CD8-positive, alpha-beta memory T cell (primary cell): ENCODE measurements around the gene JAG1. TPM values are rescaled to one million over a fixed set of nuclear protein-coding genes. Genes with fewer than 3 reads are reported as not detected.

ENCODE experiments used
- CTCF ChIA-PET: fragments of 350-600 bp; sonication (Branson Sonifier 250); formaldehyde crosslinking; loops from one replicate; lab custom pipeline; 2021; ENCODE audit warnings: antibody characterized with exemption; lab: Charles Lee
- POLR2A ChIA-PET: fragments of 350-600 bp; sonication (Branson Sonifier 250); formaldehyde crosslinking; loops from one replicate; lab custom pipeline; 2021; ENCODE audit warnings: antibody characterized with exemption; lab: Charles Lee
- DNase-seq, 5 donors: peaks; one replicate each; pipeline versions ENCODE4 v3.0.0 to v3.0.0-alpha.2; 2020 to 2022; ENCODE audit warnings: mixed read lengths in 1 of 5
- H3K27ac ChIP-seq: one replicate; pipeline ENCODE4 v1.7.0; 2013; ENCODE audit warnings: low read depth, mild to moderate bottlenecking, low read length, moderate library complexity
- H3K27me3 ChIP-seq: 2 replicates; pipeline ENCODE4 v1.7.0; 2013; ENCODE audit warnings: low read length, mild to moderate bottlenecking; ENCODE audit not compliant: insufficient read depth, poor library complexity, severe bottlenecking
- H3K36me3 ChIP-seq: 2 replicates; pipeline ENCODE4 v1.7.0; 2013; ENCODE audit warnings: mild to moderate bottlenecking, low read length, moderate library complexity; ENCODE audit not compliant: insufficient read depth
- H3K4me1 ChIP-seq: 2 replicates; pipeline ENCODE4 v1.7.0; 2013; ENCODE audit warnings: mild to moderate bottlenecking, low read length, moderate library complexity; ENCODE audit not compliant: insufficient read depth
- H3K4me3 ChIP-seq: 2 replicates; pipeline ENCODE4 v1.7.0; 2013; ENCODE audit warnings: mild to moderate bottlenecking, low read length
- H3K9me3 ChIP-seq: 2 replicates; pipeline ENCODE4 v1.7.0; 2013; ENCODE audit warnings: mild to moderate bottlenecking, low read length
- H3K27ac Mint-ChIP-seq, 8 donors: one replicate each; pipeline ENCODE4 v1.8.0; 2020 to 2021; ENCODE audit warnings: mixed read lengths in 8 of 8, mild to moderate bottlenecking in 6 of 8, inconsistent platforms in 3 of 8, moderate library complexity in 3 of 8
- H3K27me3 Mint-ChIP-seq, 2 donors: one replicate each; pipeline ENCODE4 v1.8.0; 2020 to 2021; ENCODE audit warnings: mixed read lengths in 2 of 2, mild to moderate bottlenecking in 1 of 2, moderate library complexity in 1 of 2
- H3K36me3 Mint-ChIP-seq, 3 donors: one replicate each; pipeline ENCODE4 v1.8.0; 2020 to 2021; ENCODE audit warnings: mixed read lengths in 3 of 3, inconsistent platforms in 1 of 3, mild to moderate bottlenecking in 1 of 3
- H3K4me1 Mint-ChIP-seq, 3 donors: one replicate each; pipeline ENCODE4 v1.8.0; 2020 to 2021; ENCODE audit warnings: mixed read lengths in 3 of 3, inconsistent platforms in 1 of 3, mild to moderate bottlenecking in 1 of 3
- H3K4me3 Mint-ChIP-seq, 7 donors: one replicate each; pipeline ENCODE4 v1.8.0; 2020 to 2021; ENCODE audit warnings: mixed read lengths in 7 of 7, mild to moderate bottlenecking in 6 of 7, moderate library complexity in 4 of 7, inconsistent platforms in 2 of 7
- H3K9me3 Mint-ChIP-seq, 5 donors: one replicate each; pipeline ENCODE4 v1.8.0; 2020 to 2022; ENCODE audit warnings: mixed read lengths in 5 of 5, mild to moderate bottlenecking in 3 of 5, moderate library complexity in 2 of 5, inconsistent platforms in 1 of 5
- polyA plus RNA-seq: library from polyadenylated mRNA; unstranded; fragments of 300-500 nt; fragmentation: Illumina TruSeq; gene quantifications from one replicate; pipeline ENCODE4 v1.2.3, GENCODE V29; 2021
- total RNA-seq, 2 experiments: library from RNA; stranded (reverse); gene quantifications; one replicate each; pipeline ENCODE4 v1.2.3, GENCODE V29; 2021

The JAG1 gene
- total and polyA plus RNA-seq, 3 experiments from 2014 or later = 0.11 to 0.24 (median 0.24) TPM

DNA sequence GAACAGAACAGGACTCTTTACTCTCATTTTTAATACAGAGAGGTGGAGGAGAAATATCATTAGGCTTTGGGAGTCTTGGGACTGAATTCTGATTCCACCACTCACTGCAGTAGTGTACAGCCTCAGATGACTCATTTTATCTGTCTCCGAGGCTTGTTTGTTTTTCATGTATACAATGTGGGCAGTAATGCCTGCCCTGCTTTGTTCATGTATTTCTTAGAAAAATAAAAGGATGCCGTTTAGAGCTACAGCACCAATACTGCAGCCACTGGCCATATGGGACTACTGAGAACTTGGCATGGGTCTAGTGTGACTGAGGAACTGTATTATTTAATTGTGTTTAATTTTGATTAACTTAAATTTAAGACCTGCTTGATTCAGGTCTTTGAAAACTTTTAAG, 41.2 kb upstream of the JAG1 start:
- CTCF ChIA-PET = no interaction called here
- Histone ChIP-seq H3K9me3 (no peaks in the 10 kb centered on the region), H3K36me3 (no peaks in the 10 kb centered on the region), H3K27ac (no peak overlapping the region), H3K27me3 (no peaks in the 10 kb centered on the region), H3K4me1 (no peaks in the 10 kb centered on the region), H3K4me3 (no peak overlapping the region)
- Mint-ChIP-seq H3K27ac (no peak overlapping the region), H3K4me1 (no peaks in the 10 kb centered on the region), H3K27me3 (peaks cover 0 to 13% of the 10 kb centered on the region in 2 donors), H3K9me3 (no peaks in the 10 kb centered on the region), H3K4me3 (no peak overlapping the region), H3K36me3 (no peaks in the 10 kb centered on the region)
- DNase-seq = no peak
- POLR2A ChIA-PET = no interaction called here

DNA sequence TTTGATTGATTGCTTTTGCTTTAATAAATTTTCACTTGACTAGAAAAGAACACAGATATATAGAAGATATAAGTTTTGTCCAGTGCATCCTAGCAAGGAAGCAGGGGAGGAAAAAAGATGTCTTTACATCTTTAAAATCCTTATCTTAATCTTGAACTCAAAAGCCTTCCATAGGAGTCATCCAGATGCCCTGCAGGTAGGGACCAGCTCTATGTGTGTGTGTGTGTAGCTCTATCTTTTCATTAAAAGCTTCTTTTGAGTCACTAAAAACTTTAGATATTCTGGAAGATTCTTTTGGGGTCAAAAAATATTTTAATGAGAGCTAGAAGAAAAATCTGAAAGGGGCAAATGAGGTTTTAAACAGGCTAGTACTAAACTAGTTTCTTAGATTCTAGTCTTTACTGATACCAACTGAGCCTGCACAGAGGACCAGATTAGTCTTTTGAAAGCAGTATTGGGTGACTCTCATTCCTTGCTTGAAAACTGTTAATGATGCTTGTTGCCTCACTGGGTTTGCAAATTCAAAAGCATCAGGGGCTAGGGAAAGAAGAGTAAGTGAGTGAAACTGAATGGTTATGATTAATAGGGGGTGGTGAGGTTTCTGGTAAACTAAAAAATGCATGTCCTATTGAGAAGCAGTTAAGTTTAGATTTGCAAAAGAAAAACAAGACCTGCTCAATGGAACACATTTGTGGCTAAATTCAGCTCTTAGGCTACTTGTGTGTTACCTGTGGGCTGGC, 40.6 kb upstream of the JAG1 start:
- Histone ChIP-seq H3K9me3 (no peaks in the 10 kb centered on the region), H3K27ac (no peak overlapping the region), H3K4me1 (no peaks in the 10 kb centered on the region), H3K4me3 (no peak overlapping the region), H3K27me3 (no peaks in the 10 kb centered on the region), H3K36me3 (no peaks in the 10 kb centered on the region)
- H3K4me3 Mint-ChIP-seq = no peak overlapping the region
- POLR2A ChIA-PET = no interaction called here
- H3K27me3 Mint-ChIP-seq = peaks cover 0 to 13% of the 10 kb centered on the region in 2 donors
- CTCF ChIA-PET = no interaction called here
- no peak overlapping the region for H3K27ac Mint-ChIP-seq
- no peaks in the 10 kb centered on the region for H3K4me1 Mint-ChIP-seq
- no peaks in the 10 kb centered on the region for H3K9me3 Mint-ChIP-seq
- DNase-seq = no peak
- H3K36me3 Mint-ChIP-seq = no peaks in the 10 kb centered on the region

DNA sequence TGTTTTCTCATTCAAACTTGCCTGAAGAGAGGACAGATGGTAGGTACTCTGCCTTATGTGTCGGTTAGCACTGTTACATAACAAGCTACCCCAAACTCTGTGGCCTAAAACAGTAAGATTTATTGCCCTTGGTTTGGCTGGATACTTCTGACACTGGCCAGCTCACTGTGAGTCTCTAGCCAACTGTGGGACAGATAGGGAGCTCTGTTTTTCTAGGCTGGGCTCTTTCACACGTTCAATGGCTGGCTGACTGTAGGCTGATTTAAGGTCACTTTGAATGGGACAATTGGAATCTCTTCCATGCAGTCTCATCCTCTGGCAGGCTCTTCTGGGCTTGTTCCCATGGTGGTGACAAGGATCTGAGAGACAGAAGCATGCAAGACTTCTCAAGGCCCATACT, 39.4 kb upstream of the JAG1 start:
- Histone ChIP-seq H3K27ac (no peak overlapping the region), H3K27me3 (no peaks in the 10 kb centered on the region), H3K36me3 (no peaks in the 10 kb centered on the region), H3K9me3 (no peaks in the 10 kb centered on the region), H3K4me1 (no peaks in the 10 kb centered on the region), H3K4me3 (no peak overlapping the region)
- Mint-ChIP-seq H3K27ac (no peak overlapping the region), H3K36me3 (no peaks in the 10 kb centered on the region), H3K4me1 (no peaks in the 10 kb centered on the region), H3K9me3 (no peaks in the 10 kb centered on the region), H3K4me3 (no peak overlapping the region), H3K27me3 (peaks cover 0 to 20% of the 10 kb centered on the region in 2 donors)
- POLR2A ChIA-PET = no interaction called here
- no peak for DNase-seq
- CTCF ChIA-PET = no interaction called here

DNA sequence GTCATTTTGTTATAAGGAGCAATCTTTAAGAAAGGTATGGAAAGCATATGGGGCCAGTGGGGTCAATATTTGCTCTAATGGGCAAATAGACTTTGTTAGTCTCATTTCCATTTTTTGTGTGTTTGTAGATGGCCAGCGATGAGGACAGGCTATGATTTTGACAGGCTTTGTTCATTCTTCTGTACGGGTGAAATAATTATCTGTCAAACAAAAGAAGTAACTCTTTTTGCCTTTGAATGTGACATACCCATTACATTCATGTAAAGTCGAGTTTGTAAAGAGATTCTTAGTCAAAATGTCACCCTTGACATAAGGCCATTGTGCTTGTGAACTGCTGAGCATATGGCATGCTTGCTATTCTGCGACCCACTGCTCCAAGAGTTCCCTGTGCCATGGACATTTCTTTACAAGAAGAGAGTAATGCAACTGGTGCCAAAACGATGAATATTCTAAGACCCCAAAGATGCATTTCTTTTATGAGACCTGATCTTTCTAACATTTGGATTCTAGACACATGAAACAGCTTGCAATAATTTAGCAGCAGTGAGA, 38.2 kb upstream of the JAG1 start:
- H3K27me3 ChIP-seq = no peaks in the 10 kb centered on the region
- no peaks in the 10 kb centered on the region for H3K4me1 Mint-ChIP-seq

DNA sequence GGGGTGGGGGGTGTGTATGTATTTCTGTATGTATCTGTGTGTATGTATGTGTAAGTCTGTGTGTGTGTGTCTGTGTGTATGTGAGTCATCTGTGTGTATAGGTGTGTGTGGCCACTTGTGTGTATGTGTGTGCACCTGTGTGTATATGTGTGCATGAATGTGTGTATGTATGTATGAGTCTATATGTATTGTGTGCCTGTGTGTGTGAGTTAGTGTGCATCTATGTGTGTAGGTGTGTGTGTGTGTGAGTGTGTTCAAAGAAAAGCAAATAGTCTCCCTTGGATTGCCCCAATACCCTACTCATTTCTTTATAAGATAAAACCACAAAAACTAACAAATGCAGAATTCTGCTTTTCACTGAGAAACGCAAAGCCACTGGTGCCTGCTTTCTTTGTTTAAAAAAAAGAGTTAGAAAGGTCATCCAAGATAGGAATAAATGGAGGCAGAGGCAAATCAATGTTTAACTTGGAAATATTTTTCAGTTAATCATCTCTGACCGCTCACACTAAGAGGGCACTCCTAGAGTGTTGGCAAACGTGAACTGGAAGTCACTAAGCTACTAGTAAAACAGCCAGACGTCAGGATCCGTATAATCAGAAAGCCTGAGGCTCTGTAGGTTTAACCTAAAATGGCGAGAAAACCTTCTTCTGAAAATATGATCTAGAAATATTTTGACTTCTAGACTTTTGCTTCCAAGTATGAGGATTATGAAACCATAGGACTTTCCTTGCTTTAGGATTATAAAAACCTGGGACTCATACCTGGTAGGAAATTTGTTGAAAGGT, 37.4 kb upstream of the JAG1 start:
- Histone ChIP-seq H3K9me3 (no peaks in the 10 kb centered on the region), H3K36me3 (no peaks in the 10 kb centered on the region), H3K27me3 (no peaks in the 10 kb centered on the region), H3K4me3 (no peak overlapping the region), H3K4me1 (no peaks in the 10 kb centered on the region), H3K27ac (no peak overlapping the region)
- no peak for DNase-seq
- ChIA-PET POLR2A (no interaction called here), CTCF (no interaction called here)
- no peak overlapping the region for H3K4me3 Mint-ChIP-seq
- H3K27ac Mint-ChIP-seq = no peak overlapping the region
- H3K9me3 Mint-ChIP-seq = peaks cover 0 to 2% (median 0%) of the 10 kb centered on the region in 5 donors
- H3K36me3 Mint-ChIP-seq = no peaks in the 10 kb centered on the region
- no peaks in the 10 kb centered on the region for H3K4me1 Mint-ChIP-seq
- peaks cover 2 to 16% of the 10 kb centered on the region in 2 donors for H3K27me3 Mint-ChIP-seq

More for the DNA sequence above, 38.2 kb upstream of the JAG1 start:
- Mint-ChIP-seq H3K27me3 (peaks cover 0 to 19% of the 10 kb centered on the region in 2 donors), H3K27ac (no peak overlapping the region), H3K36me3 (no peaks in the 10 kb centered on the region), H3K4me3 (no peak overlapping the region), H3K9me3 (no peaks in the 10 kb centered on the region)
- Histone ChIP-seq H3K27ac (no peak overlapping the region), H3K9me3 (no peaks in the 10 kb centered on the region), H3K4me1 (no peaks in the 10 kb centered on the region), H3K4me3 (no peak overlapping the region), H3K36me3 (no peaks in the 10 kb centered on the region)
- POLR2A ChIA-PET = no interaction called here
- CTCF ChIA-PET = no interaction called here
- no peak for DNase-seq

DNA sequence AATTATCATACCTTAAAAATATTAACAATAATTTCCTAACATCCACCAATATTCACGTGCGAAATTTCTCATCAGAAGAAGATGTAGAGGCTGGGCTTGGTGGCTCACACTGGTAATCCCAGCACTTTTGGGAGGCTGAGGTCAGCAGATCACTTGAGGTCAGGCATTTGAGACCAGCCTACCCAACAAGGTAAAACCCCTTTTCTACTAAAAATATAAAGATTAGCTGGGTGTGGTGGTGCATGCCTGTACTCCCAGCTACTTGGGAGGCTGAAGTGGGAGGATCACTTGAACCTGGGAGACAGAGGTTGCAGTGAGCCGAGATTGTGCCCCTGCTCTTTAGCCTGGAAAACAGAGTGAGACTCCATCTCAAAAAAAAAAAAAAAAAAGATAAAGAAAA, 36.1 kb upstream of the JAG1 start:
- no peak for DNase-seq

DNA sequence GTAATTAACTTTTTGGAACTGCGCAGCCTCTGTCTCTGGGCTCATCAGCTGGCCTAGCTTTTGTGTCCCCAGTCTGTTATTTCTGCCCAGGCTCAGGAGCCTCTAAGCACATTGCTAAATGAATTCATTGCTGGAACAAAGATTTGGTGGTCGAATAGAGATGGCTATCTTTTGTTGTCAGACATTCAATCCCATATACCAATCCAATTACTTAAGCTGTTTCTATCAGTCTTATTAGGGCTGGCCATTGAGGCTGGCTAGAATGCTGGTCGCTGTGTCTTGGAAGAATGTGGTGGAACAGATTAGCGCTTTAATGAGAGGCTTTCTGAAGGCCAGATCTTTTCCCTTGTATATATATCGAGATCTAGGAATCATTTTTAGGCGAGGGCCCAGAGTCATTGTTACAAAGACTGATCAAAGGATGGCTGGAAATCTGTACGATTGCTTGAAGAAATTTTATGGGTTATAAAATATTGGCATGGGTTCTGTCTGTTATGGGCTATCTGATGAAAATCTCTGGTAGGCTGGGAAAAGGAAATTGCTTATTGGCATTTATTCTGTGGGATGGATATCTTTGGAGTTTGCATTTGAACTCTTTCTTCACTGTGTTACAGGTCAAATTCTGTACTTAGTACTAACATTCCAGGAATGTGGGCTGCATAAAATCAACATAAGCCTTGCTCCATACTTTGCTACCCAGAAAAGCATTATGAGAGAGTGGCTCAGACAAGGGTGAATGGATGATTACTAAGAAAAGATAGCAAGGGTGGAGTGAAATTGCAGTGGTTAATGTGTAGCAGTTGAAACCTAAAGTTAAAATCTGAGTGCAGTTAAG, 34.8 kb upstream of the JAG1 start:
- POLR2A ChIA-PET = no interaction called here
- no peaks in the 10 kb centered on the region for H3K4me1 ChIP-seq
- H3K4me3 ChIP-seq = no peak overlapping the region
- H3K9me3 ChIP-seq = no peaks in the 10 kb centered on the region
- H3K27ac ChIP-seq = no peak overlapping the region
- Mint-ChIP-seq H3K36me3 (no peaks in the 10 kb centered on the region), H3K27ac (no peak overlapping the region), H3K4me3 (no peak overlapping the region), H3K4me1 (no peaks in the 10 kb centered on the region), H3K27me3 (peaks cover 2 to 22% of the 10 kb centered on the region in 2 donors), H3K9me3 (peaks cover 0 to 2% (median 0%) of the 10 kb centered on the region in 5 donors)
- CTCF ChIA-PET = no interaction called here
- H3K36me3 ChIP-seq = no peaks in the 10 kb centered on the region
- no peaks in the 10 kb centered on the region for H3K27me3 ChIP-seq
- no peak for DNase-seq

More for the DNA sequence above, 36.1 kb upstream of the JAG1 start:
- H3K4me3 Mint-ChIP-seq = no peak overlapping the region
- H3K36me3 ChIP-seq = no peaks in the 10 kb centered on the region
- no peaks in the 10 kb centered on the region for H3K36me3 Mint-ChIP-seq
- H3K9me3 Mint-ChIP-seq = peaks cover 0 to 2% (median 0%) of the 10 kb centered on the region in 5 donors
- CTCF ChIA-PET = no interaction called here
- H3K27ac Mint-ChIP-seq = no peak overlapping the region
- H3K27me3 Mint-ChIP-seq = peaks cover 2 to 18% of the 10 kb centered on the region in 2 donors
- no peaks in the 10 kb centered on the region for H3K4me1 Mint-ChIP-seq
- H3K4me3 ChIP-seq = no peak overlapping the region
- no peaks in the 10 kb centered on the region for H3K27me3 ChIP-seq
- H3K27ac ChIP-seq = no peak overlapping the region
- no peaks in the 10 kb centered on the region for H3K9me3 ChIP-seq
- H3K4me1 ChIP-seq = no peaks in the 10 kb centered on the region
- POLR2A ChIA-PET = no interaction called here
